K562 (cell line): ENCODE results near the gene BIRC7. TPM values are rescaled to one million over a fixed set of nuclear protein-coding genes. Genes with fewer than 3 reads are reported as not detected.
A peak's percentile ranks its signal among the peaks of the same experiment; 100 is the strongest.

Experiments used
- BRD4 ChIP-seq: fragments of 200-600 bp; sonication (generic); IDR thresholded peaks from 2 replicates; pipeline ENCODE4 v1.6.1; 2017; ENCODE audit warnings: inconsistent platforms
- CBX3 ChIP-seq, 2 experiments: IDR thresholded peaks; 1 replicate in 1 of 2; 2 replicates in 1 of 2; pipeline ENCODE4 v1.6.1; 2012; ENCODE audit warnings: inconsistent platforms in 2 of 2, low read length in 2 of 2, borderline replicate concordance in 1 of 2, control low read depth in 1 of 2
- ELK1 ChIP-seq: sonication (generic); formaldehyde crosslinking; IDR thresholded peaks from 2 replicates; pipeline ENCODE4 v1.8.1; 2022; ENCODE audit warnings: missing genetic modification reagents
- ELK3 ChIP-seq: fragments of 450-650 bp; formaldehyde crosslinking; IDR thresholded peaks from 2 replicates; pipeline ENCODE4 v1.4.0; 2020; ENCODE audit warnings: mild to moderate bottlenecking
- ETV1 ChIP-seq: fragments of 450-650 bp; conservative IDR thresholded peaks from 2 replicates; pipeline ENCODE4 v1.6.1; 2016; ENCODE audit warnings: missing genetic modification characterization, control low read depth, low read depth, missing compliant biosample characterization
- FOXK2 ChIP-seq, 2 experiments: fragments of 450-650 bp; IDR thresholded peaks in 1 of 2; conservative IDR thresholded peaks in 1 of 2; 2 replicates each; pipeline ENCODE4 v1.6.1; 2016; ENCODE audit warnings: low read depth in 2 of 2, mild to moderate bottlenecking in 1 of 2
- FOXP4 ChIP-seq: sonication (generic); formaldehyde crosslinking; IDR thresholded peaks from 2 replicates; pipeline ENCODE4 v1.8.0; 2022; ENCODE audit warnings: mild to moderate bottlenecking, missing genetic modification reagents, borderline replicate concordance
- MEIS2 ChIP-seq: fragments of 450-650 bp; IDR thresholded peaks from 2 replicates; pipeline ENCODE4 v1.6.1; 2014; ENCODE audit warnings: mild to moderate bottlenecking; ENCODE audit not compliant: partially characterized antibody
- NCOA6 ChIP-seq: fragments of 450-650 bp; IDR thresholded peaks from 2 replicates; pipeline ENCODE4 v1.6.1; 2017; ENCODE audit warnings: mild to moderate bottlenecking
- NFRKB ChIP-seq: fragments of 450-650 bp; IDR thresholded peaks from 2 replicates; pipeline ENCODE4 v1.6.1; 2016; ENCODE audit warnings: low read depth
- POLR3G ChIP-seq: IDR thresholded peaks from 2 replicates; pipeline ENCODE4 v1.6.1; 2011; ENCODE audit not compliant: insufficient read length, insufficient replicate concordance; ENCODE audit errors: extremely low read depth
- SMARCE1 ChIP-seq: fragments of 450-650 bp; IDR thresholded peaks from 2 replicates; pipeline ENCODE4 v1.7.1; 2016; ENCODE audit warnings: mild to moderate bottlenecking
- XRCC4 ChIP-seq: IDR thresholded peaks from one replicate; pipeline ENCODE4 v1.6.1; 2011; ENCODE audit not compliant: insufficient read depth, insufficient read length; ENCODE audit errors: extremely low read depth
- ZBTB11 ChIP-seq, 3 experiments: fragments of 200-800 bp in 1 of 3; fragments of 250-450 bp in 1 of 3; fragments of 450-650 bp in 1 of 3; sonication (Bioruptor Pico) in 1 of 3; sonication (Bioruptor generic) in 1 of 3; formaldehyde crosslinking in 1 of 3; IDR thresholded peaks; 2 replicates each; pipeline versions ENCODE4 v1.6.1 to v1.8.0; 2016 to 2022; ENCODE audit warnings: mild to moderate bottlenecking in 2 of 3, missing genetic modification characterization in 2 of 3, missing compliant biosample characterization in 1 of 3, moderate library complexity in 1 of 3
- ZNF280B ChIP-seq: fragments of 250-450 bp; sonication (Bioruptor Pico); IDR thresholded peaks from 2 replicates; pipeline ENCODE4 v1.5.1; 2021; ENCODE audit warnings: mild to moderate bottlenecking
- ZNF282 ChIP-seq: sonication (generic); formaldehyde crosslinking; IDR thresholded peaks from 2 replicates; pipeline ENCODE4 v1.8.1; 2023; ENCODE audit warnings: missing genetic modification reagents
- polyA plus RNA-seq, 8 experiments: library from polyadenylated mRNA; depleted of rRNA in 4 of 8; stranded (reverse) in 5 of 8; unstranded in 3 of 8; fragments of >200 nt; fragmentation: Nextera tagmentation in 2 of 8; fragmentation: Illumina TruSeq in 1 of 8; extraction: Ambion mirVana in 2 of 8; extraction: Trizol in 1 of 8; gene quantifications; 2 replicates each; pipeline versions ENCODE4 v1.2.1 to v1.2.3, GENCODE V29; 2011 to 2014; ENCODE audit warnings: inconsistent platforms in 1 of 8, missing spikeins in 1 of 8
- total RNA-seq, 7 experiments: library from RNA; depleted of rRNA in 6 of 7; stranded (reverse); fragments of >200 nt in 6 of 7; fragmentation: Illumina TruSeq in 2 of 7; extraction: Trizol in 2 of 7; gene quantifications; 2 replicates each; pipeline versions ENCODE4 v1.2.1 to v1.2.3, GENCODE V29; 2011 to 2021; ENCODE audit warnings: low replicate concordance in 1 of 7

The BIRC7 gene
- total and polyA plus RNA-seq, 9 of the 15 experiments (the other 6 are each of a cell fraction or from before 2014, with no cell fraction given) = 0.14 to 0.19 (median 0.16) TPM; not detected in 5

GRCh38 chr20:63264000-63264399, 28.3 kb downstream of the BIRC7 start (continued):
- TF ChIP-seq FOXP4 (CRISPR knock-in tag) = no peak
- no peak for TF ChIP-seq MEIS2
- no peak for TF ChIP-seq NCOA6
- no peak for TF ChIP-seq SMARCE1
- no peak for TF ChIP-seq ZNF282 (CRISPR knock-in tag)
- TF ChIP-seq ETV1 (tag) = no peak
- no peak for TF ChIP-seq ELK1 (CRISPR knock-in tag)
- TF ChIP-seq POLR3G = no peak
- no peak for TF ChIP-seq CBX3 (IDR thresholded peaks at IDR 0.05; ENCODE audit: borderline replicate concordance in 1 of 2, low read length in 2 of 2)
- TF ChIP-seq NFRKB = no peak
- no peak for TF ChIP-seq XRCC4
- TF ChIP-seq ELK3 (CRISPR knock-in tag) = no peak
- TF ChIP-seq ZBTB11 (CRISPR knock-in tag; IDR thresholded peaks at IDR 0.05) = peak in 1 of 3 experiments; percentile 26; a peak in 1 of 6 replicates
- TF ChIP-seq BRD4 = no peak
- TF ChIP-seq FOXK2 (conservative IDR thresholded peaks at IDR 0.05 in 1 of 2, IDR thresholded peaks at IDR 0.05 in 1 of 2; ENCODE audit: low read depth in 2 of 2) = no peak
- TF ChIP-seq ZNF280B = peak; percentile 66; the same call in 1 of the 2 replicates
